UCSD-AML1 (cell line): ENCODE data around the gene RPTOR.

Source experiments
- DNase-seq: peaks from one replicate; lab custom pipeline; 2025; ENCODE audit not compliant: unreplicated experiment; lab: John Stamatoyannopoulos, UW

The RPTOR gene

DNA sequence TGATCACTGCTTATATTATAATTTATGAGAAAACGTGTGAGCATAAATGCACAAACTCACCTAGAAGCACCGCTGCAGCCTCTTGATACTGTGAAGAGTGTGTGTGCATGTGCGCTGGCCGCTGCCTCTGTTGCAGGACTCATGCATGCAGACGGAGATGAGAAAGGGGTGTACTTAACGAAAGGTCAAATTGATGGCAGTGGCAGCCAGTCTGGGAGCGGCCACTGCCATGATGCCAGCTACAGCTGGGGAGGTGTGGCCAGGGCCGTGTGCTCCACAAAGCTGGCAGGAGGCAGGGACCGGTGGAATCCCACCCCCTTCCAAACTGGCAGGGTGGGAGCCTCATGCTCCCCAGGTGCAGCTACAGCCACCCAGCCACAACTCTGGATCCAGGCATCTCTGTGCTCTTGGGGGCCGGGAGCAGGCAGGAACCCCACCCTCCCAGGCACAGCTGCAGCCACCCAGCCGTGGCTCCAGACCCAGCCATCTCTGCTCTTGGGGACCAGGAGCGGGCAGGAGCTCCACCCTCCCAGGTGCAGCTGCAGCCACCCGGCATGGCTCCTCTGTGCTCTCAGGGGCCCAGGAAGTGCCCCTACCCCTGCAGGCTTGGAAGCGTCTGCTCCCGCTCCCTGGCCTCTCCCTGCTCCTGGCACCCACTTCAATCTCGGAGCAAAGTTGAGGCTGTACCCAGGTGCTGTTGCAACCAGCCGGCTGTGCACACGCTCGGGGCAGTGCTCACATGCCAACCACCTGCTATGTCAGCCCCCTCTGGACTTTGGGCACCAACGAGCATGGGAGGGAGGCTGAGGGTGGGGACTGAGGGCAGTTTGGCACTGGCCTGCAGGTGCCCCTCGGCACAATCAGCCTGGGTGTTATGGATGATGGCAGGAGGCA, 369.5 kb downstream of the RPTOR start:
- DNase-seq: no peak

DNA sequence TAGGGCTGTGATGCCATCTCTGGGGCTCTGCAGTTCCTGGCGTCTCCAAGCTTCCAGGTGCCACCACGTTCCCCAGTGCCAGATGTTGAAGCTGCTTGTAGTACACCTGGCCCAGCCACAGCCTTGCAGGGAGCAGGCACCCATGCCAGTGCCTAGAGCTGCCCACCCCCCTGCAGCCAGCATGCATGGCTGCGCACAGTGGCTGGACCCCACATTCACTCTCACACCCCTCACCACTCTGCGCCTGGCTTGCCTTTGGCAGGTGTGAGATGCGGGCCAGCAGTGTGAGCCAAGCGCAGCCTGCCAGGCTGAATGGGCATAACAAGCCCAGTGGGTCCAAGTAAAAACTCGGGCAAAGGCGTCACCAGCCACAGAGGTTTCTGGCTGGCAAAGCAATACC, 371.6 kb downstream of the RPTOR start:
- no peak for DNase-seq

DNA sequence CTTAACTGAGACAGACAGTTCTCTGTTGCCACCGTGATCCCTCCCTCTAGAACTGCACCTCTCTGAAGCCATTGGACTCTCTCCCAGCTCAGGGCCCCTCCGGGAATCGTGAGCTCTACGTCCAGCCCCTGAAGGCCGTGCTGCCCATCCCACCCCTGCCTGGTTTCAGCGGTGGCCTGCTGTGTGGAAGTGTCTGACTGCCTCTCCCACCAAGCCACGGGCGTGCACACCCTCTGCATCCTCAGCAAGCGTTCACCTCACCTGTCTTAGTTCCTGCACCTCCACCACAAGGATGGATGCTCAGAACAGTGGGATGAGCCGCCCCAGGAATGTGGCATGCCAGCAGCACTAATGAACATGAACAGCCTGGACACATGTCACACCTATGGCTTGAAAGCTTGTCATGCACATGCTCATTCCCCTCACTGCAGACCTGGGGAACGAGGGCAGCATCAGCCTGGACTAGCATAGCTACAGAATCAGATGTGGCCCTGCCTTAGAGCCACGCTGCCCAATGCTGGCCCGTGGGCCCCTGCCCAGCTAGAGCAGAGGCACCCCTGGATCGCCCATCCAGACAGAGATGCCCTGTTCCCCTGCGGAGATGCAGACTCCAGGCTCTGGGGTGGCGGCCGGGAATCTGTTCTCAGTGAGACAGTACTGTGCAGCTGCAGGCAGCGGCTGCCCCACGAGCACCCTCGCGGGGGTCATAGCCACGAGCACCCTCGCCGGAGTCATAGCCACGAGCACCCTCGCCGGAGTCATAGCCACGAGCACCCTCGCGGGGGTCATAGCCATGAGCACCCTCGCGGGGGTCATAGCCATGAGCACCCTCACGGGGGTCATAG, 373.3 kb downstream of the RPTOR start:
- DNase-seq: no peak

DNA sequence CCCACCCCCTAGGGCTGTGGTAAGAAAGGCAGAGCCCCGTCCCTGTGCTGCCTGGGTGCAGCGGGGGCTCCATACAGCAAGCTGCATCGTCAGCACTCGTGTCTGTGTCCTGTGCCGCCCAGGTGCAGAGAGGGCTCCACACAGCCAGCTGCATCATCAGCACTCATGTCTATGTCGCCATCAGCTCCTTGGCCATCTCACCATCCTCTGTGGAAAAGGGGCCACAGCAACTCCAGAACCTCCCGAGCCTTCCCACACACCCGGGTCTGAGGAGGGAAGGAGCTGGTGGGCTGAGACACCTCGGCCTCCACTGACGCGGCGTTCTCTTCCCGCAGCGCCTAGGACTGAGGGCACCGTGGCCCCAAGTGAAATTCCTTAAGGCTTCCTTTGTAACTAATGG, 374.1 kb downstream of the RPTOR start:
- DNase-seq: no peak

DNA sequence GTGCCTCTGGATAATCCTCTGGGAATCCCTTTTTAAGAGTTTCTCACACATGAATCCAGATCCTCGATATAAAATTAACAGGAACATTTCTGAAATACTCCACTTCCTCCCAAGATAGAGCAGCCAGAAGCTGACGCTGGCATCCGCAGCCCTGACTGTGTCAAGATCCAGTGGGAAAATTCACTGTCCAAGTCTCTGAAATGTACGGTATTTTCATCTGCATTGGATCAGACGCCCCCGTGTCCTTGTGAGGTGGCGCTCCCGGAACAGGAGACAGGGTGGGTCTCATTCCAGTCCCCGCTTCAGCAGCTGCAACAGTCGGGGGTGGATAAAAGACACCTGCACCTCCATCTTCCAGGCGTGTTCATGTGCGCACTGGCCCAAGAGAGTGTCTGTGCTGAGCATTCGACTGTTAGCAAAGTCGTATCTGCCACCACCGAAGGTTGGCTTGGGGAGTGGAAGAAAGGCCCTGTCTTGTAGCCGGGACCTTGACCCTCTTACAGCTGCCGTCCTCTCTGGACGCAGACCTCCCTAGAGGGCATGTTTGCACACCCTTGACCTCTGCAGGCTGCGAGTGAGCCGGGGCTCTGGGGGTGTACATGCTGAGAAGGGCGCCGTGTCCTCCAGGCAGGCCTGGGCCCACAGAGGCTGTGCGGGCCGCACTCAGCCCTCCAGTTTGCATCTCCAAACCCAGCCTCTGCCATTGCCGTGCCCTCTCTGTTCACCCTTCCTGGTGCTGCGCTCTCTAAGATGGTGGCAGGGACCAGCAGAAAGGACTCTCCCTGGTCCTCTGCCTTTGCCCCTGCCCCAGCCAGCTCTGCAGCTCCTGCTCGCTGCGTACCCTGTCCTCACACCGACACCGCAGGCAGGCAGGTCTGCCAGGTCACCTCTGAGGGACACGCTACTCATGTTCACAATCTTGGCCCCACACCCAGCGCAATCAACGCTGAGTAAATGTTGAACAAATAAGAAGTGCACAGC, 375.0 kb downstream of the RPTOR start:
- no peak for DNase-seq

DNA sequence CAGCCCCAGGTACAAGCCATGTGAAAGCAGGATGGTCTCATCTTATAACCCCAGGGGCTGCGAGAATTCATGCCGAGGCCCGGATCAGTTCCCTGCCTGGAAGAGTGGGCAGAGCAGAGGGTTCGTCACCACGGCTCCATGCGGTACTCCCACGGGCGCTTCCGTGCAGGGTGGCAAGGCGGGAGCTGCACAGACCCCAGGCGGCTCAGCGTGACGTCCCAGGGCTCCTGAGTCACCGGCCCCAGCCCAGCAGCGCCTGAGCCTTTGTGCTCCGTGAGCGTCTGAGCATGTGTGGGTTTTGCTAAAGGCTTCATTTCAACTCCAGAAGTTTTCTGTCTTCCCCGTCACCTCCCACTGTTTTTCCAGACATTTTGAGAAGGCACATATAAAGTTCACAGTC, 375.8 kb downstream of the RPTOR start:
- no peak for DNase-seq

DNA sequence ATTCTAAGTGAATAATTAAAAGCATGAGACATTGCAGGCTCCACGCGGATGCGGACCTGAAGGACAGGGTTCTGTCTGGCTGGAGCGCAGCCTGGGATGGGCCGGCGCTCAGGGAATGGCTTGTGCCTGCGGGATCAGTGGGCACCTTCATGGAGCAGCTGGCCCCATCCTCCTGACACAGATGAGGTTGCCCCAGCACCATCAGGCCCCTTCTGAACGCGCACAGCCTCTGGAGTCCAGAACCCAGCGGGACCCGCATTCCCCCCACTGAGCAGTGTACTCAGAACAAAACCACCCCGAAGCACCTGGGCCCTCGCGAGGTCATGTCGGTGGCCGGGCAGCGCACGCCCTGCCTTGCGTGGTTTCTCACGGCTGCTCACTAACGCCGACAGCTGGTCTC, 376.5 kb downstream of the RPTOR start:
- DNase-seq: no peak

DNA sequence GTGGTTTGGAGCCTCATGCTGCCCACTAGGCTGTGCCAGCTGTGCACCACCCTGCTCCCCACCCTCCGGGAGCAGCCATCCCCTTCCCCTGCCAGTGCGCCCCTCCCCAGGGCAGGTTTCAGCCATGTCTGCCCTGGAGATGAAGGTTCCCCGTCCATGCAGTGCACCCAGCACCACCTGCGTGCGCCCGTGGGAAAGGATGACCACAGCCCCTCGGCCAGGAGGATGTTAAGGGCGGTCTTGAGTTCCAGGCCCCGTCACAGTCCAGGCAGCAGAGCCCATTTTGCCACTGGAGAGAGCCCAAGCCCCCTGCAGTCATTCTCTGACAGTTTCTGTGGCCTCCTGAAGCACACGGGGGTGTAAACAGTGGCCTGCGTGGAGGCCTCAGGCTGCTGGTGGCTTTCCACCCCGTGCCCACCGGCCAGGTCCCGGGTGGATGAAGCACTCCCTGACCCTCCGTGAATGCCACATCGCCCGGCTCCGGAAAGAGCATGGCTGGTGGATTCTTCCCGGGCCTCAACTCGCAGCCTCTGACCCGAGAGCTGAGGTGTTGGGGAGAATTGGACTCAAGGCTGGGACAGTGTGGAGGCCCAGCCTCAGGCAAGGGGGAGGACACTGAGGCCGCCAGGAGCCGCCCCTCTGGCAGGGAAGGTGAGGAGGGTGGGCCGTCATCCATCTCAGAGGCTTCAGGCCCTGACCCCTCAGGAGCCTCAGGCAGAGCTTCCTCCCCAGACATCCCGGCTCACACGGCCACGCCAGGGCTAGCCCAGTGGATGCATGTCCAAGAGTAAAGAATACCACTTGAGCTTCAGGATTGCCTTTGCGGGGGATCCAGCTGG, 377.3 kb downstream of the RPTOR start:
- DNase-seq: no peak

DNA sequence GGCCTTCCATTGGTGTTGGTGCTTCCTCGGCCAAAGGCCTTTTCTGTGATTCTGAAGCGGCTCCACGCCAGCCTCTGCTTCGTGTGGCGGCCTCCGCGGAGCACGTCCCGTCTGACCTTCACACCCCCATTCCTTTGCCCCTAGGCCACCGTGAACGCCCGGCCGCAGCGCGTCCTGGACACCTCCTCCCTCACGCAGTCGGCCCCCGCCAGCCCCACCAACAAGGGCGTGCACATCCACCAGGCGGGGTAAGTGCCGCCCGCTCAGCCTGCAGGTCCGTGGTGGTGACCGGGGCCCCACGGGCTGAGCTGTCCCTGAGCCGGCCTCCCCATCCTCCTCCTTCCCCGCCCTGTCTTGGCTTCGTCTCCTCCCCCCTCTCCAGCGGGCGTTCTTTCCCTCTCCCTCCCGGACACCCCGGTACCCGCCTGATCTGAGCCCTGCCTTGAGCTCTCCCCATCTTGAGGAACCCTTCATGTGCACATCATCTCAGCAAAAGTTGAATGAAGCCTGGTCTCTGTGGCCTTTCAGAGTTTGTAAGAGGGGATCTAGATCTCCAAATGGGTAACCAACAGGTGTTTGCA, 378.0 kb downstream of the RPTOR start:
- DNase-seq: no peak

DNA sequence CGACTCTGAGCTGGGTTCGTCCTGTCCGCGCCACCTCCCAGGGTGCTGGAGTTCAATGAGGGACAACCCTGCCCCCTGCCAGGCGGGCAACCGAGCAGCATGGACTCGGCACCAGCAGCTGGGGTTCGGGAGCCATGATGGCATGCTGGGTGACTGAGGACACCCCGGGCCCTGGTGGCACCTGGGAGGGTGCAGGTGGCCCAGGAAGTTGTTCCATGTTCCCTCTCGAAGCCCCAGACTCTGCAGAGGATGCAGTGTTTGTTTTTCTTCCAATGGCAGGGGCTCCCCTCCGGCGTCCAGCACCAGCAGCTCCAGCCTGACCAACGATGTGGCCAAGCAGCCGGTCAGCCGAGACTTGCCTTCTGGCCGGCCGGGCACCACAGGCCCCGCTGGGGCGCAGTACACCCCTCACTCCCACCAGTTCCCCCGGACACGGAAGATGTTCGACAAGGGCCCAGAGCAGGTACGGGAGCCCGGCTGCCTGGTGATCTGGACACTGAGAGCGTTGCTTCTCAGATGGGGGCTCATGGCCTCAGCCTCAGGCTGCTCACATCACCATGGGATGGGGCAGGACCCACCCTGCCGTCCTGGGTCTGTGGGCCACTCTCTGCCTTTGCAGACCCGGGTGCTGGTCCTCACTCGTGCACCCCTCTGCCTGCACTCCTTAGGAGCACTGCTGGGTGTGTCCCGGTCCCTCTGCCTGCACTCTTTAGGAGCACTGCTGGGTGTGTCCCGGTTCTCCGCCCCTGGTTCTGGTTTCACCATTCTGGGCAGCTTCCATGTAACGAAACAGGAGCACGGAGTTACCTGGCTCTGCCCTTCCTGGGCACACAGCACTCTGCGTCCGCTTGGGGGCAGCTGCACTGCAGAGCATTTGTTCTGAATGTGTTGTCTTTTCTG, 378.8 kb downstream of the RPTOR start:
- DNase-seq: no peak

DNA sequence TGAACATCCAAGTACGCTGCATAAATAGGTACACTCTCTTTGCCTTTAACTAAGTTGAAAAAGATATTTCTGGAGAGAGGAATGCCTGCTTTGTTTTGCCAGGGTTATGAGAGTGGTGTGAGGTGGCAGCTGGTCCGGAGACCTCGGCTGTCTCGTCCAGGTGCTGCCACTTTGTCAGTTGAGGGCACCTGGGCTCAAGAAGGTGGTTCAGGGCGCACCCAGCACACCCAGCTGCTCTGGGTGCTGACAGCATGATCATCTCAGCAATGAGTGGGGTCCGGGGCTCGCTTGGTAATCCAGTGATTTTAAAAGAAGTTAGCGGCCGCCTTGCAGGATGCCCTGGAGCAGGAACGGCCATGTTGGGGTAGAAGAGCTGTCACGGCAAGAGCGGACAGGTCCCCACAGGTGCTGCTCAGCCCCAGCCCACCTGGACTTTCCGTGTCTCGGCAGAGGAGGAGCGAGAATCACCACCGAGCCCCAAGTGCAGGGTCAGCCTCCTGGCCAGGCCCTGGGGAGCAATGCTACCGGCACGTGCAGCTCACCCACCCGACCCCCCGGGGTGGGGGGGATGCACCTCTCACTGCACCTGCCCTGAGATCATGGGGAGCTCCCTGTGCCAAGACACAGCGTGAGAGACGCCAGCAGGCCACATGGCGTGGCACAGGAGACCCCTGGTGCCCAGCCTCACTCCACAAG, 379.6 kb downstream of the RPTOR start:
- DNase-seq: no peak

DNA sequence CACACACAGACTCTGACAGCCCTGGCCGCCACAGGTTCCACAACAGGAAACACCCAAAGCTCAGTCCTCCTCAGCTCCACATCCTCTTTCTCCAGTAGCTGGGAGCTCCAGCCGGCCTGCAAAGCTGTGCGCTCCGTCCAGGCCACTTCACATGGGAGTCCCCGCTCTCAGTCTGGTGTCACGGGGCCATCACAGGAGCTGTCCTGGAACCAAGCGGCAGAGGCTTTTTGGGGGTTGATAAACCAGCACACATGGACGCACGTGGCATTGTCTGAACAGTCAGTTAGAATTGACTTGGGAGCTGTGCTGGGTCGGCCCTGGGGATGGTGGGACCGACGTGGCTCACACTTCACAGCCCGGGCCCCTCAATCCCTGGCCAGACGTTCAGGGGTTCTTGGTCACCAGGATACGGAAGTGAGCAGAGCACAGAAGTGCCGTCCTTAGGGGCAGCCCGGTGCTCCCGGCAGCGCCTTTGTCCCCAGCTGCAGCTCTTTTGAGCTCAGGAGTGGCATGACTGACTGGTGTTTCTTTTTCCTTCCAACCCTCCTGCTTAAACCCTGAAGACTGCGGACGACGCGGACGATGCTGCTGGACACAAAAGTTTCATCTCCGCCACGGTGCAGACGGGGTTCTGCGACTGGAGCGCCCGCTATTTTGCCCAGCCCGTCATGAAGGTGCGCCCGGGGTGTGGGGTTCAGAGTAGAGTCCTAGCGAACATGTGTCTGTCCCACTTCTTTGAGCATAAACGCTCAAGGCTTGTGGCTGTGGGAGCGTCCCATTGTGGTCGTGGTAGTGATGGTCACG, 380.4 kb downstream of the RPTOR start:
- DNase-seq: no peak

DNA sequence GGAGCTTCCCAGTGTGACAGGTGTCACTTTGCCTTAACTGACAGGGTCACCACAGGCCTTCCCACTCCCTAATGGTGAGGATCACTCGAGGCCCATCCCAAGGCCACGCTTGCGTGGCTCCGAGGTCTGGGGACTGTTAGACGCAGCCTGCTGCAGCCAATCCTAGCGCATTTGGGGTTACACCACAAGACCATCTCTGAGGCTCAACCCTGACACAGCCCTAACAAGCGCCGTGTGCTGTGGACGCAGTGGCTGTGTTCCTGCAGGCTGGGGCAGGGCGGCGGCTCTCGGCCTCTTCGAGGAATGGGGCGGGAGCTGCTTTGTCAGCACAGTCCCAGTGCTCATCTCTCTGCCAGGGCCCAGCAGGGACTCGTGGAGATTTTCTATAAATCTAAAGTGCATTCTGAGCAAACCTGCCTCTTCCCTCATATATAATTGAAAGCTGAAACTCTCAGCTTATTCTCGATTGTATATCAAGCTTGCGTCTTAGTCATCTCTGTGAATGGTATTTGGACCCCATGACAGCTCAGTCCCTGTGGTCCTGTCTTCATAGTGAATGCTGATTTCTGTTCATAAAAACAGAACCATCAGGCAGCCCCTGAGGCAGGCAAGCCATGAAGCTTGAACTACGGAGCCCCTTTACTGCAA, 381.2 kb downstream of the RPTOR start:
- no peak for DNase-seq

DNA sequence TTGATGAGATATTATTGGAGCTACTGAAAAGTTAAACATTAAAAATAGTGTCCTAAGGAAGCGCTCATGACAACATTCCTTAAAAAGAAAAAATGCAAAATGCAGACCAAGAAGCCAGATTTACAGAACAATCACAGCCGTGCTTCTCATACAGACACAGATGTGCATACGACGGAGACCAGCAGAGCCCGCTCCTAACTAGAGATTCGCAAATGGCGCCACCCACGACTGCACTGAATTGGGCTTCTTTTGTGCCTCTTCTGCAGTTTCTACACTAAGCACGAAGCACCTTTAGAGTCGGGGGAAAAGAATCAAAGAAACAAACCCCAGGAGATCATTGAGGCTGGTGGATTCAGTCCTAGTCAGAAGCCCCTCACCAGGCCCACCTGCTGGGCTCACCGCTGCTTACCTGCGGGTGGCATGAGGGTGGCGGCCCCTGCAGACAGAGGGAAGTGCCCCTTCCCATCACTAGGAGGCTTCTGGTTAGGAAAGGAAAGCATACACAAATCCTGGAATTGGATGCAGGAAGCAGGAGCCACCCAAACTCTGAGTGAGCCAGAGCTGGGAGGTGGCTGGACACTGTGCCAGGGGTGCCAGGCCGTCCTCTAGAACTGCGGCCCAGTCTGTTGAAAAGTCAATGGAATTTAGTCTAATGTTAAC, 382.1 kb downstream of the RPTOR start:
- no peak for DNase-seq

DNA sequence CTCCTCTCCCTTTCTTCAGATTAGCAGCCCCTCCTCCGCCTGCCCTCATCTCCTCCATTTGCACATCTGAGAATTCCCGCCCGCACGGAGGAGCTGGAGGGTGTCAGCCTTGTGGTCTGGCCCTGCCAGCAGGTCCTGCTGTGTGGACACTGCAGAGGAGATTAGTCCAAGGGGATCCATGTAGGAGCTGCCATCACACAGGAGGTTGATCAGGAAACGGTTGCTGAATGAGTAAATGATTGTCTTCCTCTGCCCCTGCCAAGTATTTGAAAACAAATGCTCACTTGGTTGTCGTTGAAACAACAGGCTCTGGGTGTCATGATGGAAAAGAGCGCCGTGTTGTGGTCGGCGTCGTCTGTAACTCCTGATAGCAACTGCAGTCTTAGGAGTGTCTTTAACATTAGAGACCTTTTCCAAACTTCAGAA, 383.2 kb downstream of the RPTOR start:
- DNase-seq: no peak

DNA sequence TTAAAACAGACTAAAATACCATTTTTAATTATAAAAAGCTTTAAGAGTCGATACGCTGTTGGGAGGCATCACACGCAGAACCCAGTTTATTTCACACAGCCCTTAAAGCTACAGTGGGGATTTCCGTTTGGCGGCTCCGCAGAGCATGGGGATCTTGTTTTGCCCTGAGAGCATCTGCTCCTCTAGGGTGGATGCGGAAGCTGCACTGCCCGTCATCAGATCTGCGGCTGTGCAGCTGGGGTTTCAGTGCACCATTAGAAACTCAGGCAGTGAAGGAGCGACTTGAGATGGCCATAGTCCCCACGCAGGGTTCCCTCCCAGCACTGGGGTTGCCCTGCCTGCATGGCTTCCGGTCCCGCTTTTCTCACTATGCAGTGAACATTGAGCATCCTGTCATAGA, 384.8 kb downstream of the RPTOR start:
- DNase-seq: no peak
